HepG2 (cell line): ENCODE results near the gene EPB41L1. TPM values are rescaled to one million over a fixed set of nuclear protein-coding genes. Genes with fewer than 3 reads are reported as not detected.

Experiments used
- ARID5B ChIP-seq: IDR thresholded peaks from 2 replicates; pipeline ENCODE4 v1.4.0; 2020; ENCODE audit warnings: mild to moderate bottlenecking, missing genetic modification reagents
- ATM ChIP-seq: fragments of 450-650 bp; IDR thresholded peaks from 2 replicates; pipeline ENCODE4 v1.7.1; 2017; ENCODE audit warnings: mild to moderate bottlenecking, borderline replicate concordance
- CBX5 ChIP-seq: sonication (generic); formaldehyde crosslinking; IDR thresholded peaks from 2 replicates; pipeline ENCODE4 v1.4.0; 2020; ENCODE audit warnings: missing genetic modification reagents, borderline replicate concordance
- CEBPB ChIP-seq: IDR thresholded peaks from 2 replicates; pipeline ENCODE4 v1.6.1; 2011; ENCODE audit warnings: low read depth, low read length, improper control_type of control experiment, borderline replicate concordance
- FOSL2 ChIP-seq: sonication (generic); formaldehyde crosslinking; IDR thresholded peaks from 2 replicates; pipeline ENCODE4 v1.4.0; 2020; ENCODE audit warnings: missing genetic modification reagents
- MED1 ChIP-seq: sonication (generic); formaldehyde crosslinking; IDR thresholded peaks from 2 replicates; pipeline ENCODE4 v1.4.0; 2020; ENCODE audit warnings: missing genetic modification reagents
- NR2C2 ChIP-seq: sonication (generic); formaldehyde crosslinking; IDR thresholded peaks from 2 replicates; pipeline ENCODE4 v1.4.0; 2020; ENCODE audit warnings: missing genetic modification reagents, mild to moderate bottlenecking, moderate library complexity, borderline replicate concordance
- NR3C1 ChIP-seq: sonication (generic); formaldehyde crosslinking; IDR thresholded peaks from 2 replicates; pipeline ENCODE4 v1.4.0; 2020; ENCODE audit warnings: missing genetic modification reagents
- RERE ChIP-seq: IDR thresholded peaks from 2 replicates; pipeline ENCODE4 v1.6.1; 2016; ENCODE audit warnings: low read depth, missing genetic modification reagents, missing compliant biosample characterization
- TFE3 ChIP-seq: IDR thresholded peaks from 2 replicates; pipeline ENCODE4 v1.6.1; 2016
- ZFP82 ChIP-seq: sonication (generic); formaldehyde crosslinking; IDR thresholded peaks from 2 replicates; pipeline ENCODE4 v1.5.1; 2020; ENCODE audit warnings: mild to moderate bottlenecking, missing genetic modification reagents, borderline replicate concordance
- ZNF609 ChIP-seq: sonication (generic); formaldehyde crosslinking; IDR thresholded peaks from 2 replicates; pipeline ENCODE4 v1.4.0; 2020; ENCODE audit warnings: mild to moderate bottlenecking, missing genetic modification reagents, borderline replicate concordance
- polyA plus RNA-seq, 8 experiments: library from polyadenylated mRNA; depleted of rRNA in 3 of 8; stranded (reverse) in 7 of 8; unstranded in 1 of 8; fragments of >200 nt; fragmentation: Illumina TruSeq in 4 of 8; extraction: Trizol in 4 of 8; gene quantifications; 2 replicates each; pipeline versions ENCODE4 v1.2.1 to v1.2.3, GENCODE V29; 2011 to 2016; ENCODE audit warnings: low read depth in 4 of 8, missing spikeins in 1 of 8, mixed read lengths in 1 of 8; ENCODE audit not compliant: insufficient read depth in 1 of 8
- total RNA-seq, 5 experiments: library from RNA; depleted of rRNA; stranded (reverse); fragments of >200 nt; fragmentation: Illumina TruSeq; extraction: Trizol; gene quantifications; 2 replicates each; pipeline ENCODE4 v1.2.3, GENCODE V29; 2016; ENCODE audit warnings: low read depth in 1 of 5

Gene EPB41L1
- total and polyA plus RNA-seq, 2 of the 13 experiments (the other 11 are each of a cell fraction or from before 2014, with no cell fraction given), result 16.7 to 39.0 TPM

- TF ChIP-seq CBX5 (CRISPR knock-in tag) (peak; percentile 88; the same call in 1 of the 2 replicates), CEBPB (peak; percentile 84), TFE3 (CRISPR knock-in tag) (0 out of 2 replicates have a peak, but pooled peaks have one; percentile 26), ZFP82 (CRISPR knock-in tag) (0 out of 2 replicates have a peak, but pooled peaks have one; percentile 13), ARID5B (peak; percentile 93), FOSL2 (CRISPR knock-in tag) (peak; percentile 88), ZNF609 (peak; percentile 88), ATM (no peak), NR2C2 (CRISPR knock-in tag) (peak; percentile 93), NR3C1 (CRISPR knock-in tag) (no peak), RERE (CRISPR knock-in tag) (peak; percentile 87), MED1 (CRISPR knock-in tag) (peak; percentile 94)
Measured at GRCh38 chr20:36183155-36183944, 28.8 kb downstream of the EPB41L1 start (continued).
